Stimulated activated CD4-positive, alpha-beta T cell treated with anti-CD3 and anti-CD28 coated beads, Interleukin-4, amount 100 ng/mL, for 48 hours (primary cell): ENCODE measurements around the gene COLEC12.

ENCODE experiments used
- DNase-seq, 2 donors: peaks; one replicate each; pipeline ENCODE4 v3.0.0-alpha.2; 2020; ENCODE audit warnings: low read depth in 2 of 2

The COLEC12 gene

GRCh38 chr18:362311-363290 lies 137.9 kb downstream of the COLEC12 start:
- DNase-seq = no peak

- no peak for DNase-seq
Measured at GRCh38 chr18:361941-362310, 138.6 kb downstream of the COLEC12 start.

- no peak for DNase-seq
Measured at GRCh38 chr18:361100-361732, 139.3 kb downstream of the COLEC12 start.

GRCh38 chr18:360676-361075 lies 139.8 kb downstream of the COLEC12 start:
- no peak for DNase-seq

- DNase-seq = no peak
Measured at GRCh38 chr18:356778-357177, 143.7 kb downstream of the COLEC12 start.

GRCh38 chr18:355678-356077 lies 144.8 kb downstream of the COLEC12 start:
- no peak for DNase-seq

- no peak for DNase-seq
Measured at GRCh38 chr18:354471-354870, 146.0 kb downstream of the COLEC12 start.

GRCh38 chr18:354003-354402 lies 146.5 kb downstream of the COLEC12 start:
- no peak for DNase-seq

GRCh38 chr18:352438-352837 lies 148.1 kb downstream of the COLEC12 start:
- no peak for DNase-seq

- DNase-seq = no peak
Measured at GRCh38 chr18:350953-351572, 149.4 kb downstream of the COLEC12 start.

- DNase-seq = no peak
Measured at GRCh38 chr18:346600-346999, 153.9 kb downstream of the COLEC12 start.

GRCh38 chr18:341102-341501 lies 159.4 kb downstream of the COLEC12 start:
- DNase-seq = no peak

GRCh38 chr18:340044-340443 lies 160.5 kb downstream of the COLEC12 start:
- no peak for DNase-seq

- no peak for DNase-seq
Measured at GRCh38 chr18:339200-339599, 161.3 kb downstream of the COLEC12 start.

- DNase-seq = no peak
Measured at GRCh38 chr18:336713-337112, 163.8 kb downstream of the COLEC12 start.

- DNase-seq = no peak
Measured at GRCh38 chr18:335733-336132, 164.8 kb downstream of the COLEC12 start.

GRCh38 chr18:334575-335132 lies 165.8 kb downstream of the COLEC12 start:
- no peak for DNase-seq

- DNase-seq = no peak
Measured at GRCh38 chr18:332721-333510, 167.6 kb downstream of the COLEC12 start.

- no peak for DNase-seq
Measured at GRCh38 chr18:332007-332406, 168.5 kb downstream of the COLEC12 start.

- no peak for DNase-seq
Measured at GRCh38 chr18:331221-331821, 169.2 kb downstream of the COLEC12 start.

GRCh38 chr18:328928-329327 lies 171.6 kb downstream of the COLEC12 start:
- DNase-seq = no peak
